Stimulated activated CD8-positive, alpha-beta memory T cell treated with anti-CD3 and anti-CD28 coated beads, Interleukin-15, amount 100 ng/mL, for 24 hours (primary cell): ENCODE data around the gene CDK3.
"Not testable (repeated sequence)": the region's sequence is repeated elsewhere in the genome, so short reads cannot be mapped to it uniquely, and the experiment has no call there.

Experiments
- DNase-seq: peaks from one replicate; pipeline ENCODE4 v3.0.0-alpha.2; 2020; ENCODE audit warnings: low read depth

Gene CDK3

DNA sequence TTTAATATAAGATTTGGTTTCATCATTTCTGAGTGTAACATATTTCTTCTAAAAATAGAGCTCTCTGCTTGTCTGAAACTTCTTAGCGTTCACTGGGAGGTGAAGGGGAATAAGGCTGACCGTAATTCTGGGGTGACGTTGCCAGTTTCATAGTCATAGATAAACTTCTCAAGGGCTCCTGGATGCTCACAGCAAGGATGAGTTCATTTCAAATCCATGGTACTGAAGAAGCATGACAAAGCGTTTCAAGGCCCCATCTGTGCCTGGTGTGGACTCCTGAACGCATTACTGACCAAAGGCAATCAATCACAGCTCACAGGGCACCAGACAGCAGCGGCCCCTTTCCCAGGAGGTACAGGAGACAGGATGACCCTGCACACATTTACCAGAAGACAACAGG is 38.5 kb downstream of the CDK3 start:
- DNase-seq: no peak

DNA sequence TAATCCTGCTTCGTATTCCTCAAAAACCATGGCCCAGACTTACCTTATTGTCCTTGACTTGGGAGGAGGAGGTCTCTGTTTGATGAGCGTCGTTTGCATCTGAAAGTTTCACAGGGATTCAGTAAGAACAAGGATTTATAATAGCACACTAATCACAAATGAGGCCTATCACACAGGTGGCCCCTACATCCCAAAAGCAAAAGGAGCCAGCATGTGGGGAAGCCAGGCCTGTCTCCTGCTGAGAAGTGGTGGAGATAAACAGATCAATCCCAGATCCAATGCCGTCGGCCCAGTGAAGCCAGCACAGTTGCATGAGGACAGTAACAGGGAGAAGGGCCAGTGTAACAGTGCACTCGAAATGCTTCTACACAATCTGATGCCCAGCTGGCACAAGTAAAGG is 39.7 kb downstream of the CDK3 start:
- no peak for DNase-seq

DNA sequence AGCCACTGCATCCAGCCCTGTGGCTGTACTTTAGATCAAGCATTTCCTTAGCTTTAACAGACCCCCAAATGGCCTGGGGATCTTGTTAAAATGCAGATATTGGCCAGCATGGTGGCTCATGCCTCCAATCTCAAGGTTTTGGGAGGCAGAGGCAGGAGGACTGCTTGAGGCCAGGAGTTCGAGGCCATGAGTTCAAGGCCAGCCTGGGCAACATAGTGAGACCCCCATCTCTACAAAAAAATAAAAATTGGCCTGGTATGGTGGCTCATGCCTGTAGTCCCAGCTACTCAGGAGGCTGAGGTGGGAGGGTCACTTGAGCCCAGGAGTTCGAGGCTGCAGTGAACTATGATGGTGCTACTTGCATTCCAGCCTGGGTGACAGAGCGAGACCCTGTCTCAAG is 42.2 kb downstream of the CDK3 start:
- not testable (repeated sequence) for DNase-seq

DNA sequence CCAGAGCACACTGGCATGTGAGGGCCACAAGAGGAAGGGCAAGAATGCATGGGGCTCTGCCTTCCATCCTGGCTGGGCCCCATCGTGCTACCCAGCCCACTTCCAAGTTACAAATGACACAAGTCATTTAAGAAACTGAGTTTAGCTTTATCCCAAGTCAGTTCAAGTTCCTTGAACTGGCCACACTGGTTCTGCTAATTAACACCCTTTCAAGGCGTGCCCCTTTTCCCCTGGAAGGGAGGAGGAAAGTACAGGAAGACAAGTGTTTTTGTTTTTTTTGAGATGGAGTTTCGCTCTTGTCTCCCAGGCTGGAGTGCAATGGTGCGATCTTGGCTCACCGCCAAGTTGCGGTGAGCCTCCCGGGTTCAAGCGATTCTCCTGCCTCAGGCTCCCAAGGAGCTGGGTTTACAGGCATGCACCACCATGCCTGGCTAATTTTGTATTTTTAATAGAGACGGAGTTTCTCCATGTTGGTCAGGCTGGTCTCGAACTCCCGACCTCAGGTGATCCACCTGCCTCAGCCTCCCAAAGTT is 43.9 kb downstream of the CDK3 start:
- DNase-seq: not testable (repeated sequence)

DNA sequence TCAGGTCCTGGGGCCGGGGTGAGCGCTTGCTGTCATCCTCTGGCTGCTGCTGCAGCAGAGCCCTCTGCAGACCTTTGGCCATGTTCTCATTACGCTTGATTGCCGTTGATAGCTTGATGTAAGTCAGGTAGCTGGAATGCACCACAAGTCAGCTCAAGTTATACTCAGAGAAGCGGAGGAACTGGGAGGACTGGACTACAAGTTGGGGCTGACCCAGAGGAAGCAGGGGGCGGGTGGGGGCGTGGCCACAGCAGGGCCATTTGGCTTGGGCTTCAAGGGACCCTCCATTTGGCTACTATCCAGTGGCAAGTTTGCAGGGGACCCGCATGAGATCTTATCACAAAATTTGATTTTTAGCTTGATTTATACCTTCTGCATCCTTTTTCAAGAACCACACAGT is 45.4 kb downstream of the CDK3 start:
- no peak for DNase-seq

DNA sequence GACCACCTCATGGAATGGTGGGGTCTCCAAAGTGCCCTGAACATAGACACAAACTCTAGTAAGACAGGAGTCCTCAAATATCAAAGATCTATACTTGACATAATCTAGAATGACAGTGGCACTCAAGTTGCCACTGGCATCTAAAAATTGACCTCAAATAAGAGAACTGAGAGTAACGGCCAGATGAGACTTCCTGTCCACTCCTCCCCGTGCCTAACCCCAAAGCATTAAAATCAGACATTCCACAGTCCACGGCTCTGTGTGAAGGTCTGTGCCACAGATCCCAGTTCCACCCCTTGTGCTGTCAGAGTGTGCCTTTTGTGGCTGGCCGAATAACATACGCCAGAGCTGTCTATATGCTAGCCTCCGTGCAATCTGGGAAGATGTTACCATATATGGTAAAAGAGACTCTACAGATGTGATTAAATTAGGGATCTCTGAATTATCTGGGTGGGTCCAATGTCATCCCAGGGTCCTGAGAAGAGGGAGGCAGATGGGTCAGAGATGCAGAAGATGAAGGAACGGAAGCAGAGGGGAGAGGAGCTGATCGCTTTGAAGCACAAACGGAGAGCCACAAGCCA is 47.5 kb downstream of the CDK3 start:
- DNase-seq: no peak

DNA sequence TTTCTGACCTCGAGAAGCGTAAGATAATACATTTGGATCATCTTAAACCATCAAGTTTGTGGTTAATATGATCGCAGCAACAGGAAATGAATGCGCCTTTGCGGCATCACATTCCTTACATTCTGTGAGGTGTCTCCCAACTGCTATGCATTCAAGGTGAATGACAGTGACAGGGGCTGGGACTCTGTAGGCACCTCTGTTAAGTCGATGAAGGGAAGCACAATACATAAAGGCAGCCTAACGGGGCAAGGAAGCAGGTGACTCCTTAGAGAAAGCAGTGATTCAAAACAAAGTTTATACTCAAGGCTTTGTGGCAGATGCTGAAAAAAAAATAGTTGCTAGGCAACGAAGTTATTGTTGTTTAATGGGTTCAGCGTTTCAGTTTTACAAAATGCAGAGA is 48.1 kb downstream of the CDK3 start:
- DNase-seq: no peak

DNA sequence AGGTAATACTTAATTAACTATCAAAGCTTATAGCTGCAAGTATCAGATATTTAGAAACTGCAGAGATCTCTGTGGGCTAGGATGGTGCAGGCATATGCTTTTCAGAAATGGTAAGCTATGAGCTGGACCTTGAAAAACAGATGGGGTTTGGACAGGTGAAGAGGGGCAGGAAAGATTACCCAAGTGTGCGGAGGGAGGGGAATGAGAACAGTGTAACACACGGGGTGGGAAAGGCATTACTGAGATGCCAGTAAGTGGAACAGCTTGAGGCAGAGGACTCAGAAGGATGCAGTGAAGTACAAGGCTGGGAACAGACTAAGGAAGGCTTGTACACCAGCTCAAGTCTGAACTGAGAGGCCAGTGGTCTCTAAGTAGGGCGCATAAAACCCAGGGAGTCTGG is 48.6 kb downstream of the CDK3 start:
- no peak for DNase-seq

DNA sequence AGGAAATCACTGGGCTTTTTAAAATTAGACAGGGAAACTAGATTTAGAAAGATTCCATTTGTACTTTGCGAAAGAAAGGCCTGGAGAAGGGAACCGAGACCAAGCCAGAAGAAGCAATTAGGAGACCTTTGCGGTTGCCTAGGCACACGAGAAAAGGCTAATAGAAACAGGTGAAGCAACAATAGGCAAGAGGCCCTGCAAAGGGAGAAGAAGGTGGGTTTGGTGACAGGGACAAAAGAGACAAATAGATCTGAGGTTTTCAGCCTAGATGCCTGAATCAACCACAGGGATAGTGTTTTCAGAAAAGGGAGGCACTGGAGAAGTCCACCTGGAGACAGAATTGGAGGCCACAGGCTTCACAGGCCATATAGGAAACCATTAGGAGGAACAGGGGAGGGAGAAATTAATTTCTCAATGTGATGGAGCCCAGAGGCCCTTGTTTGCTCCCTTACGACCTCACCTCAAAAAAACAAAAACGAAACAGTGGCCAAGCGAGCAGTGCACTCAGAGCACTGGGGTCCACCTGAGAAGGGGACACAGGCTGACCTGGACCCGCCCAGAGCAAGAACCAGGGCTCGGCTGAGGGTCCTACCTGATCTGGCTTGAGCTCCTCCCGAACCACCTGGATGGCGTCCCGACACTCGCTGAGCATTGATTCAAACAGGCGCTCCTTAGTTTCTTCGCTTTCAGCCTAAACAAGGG is 49.3 kb downstream of the CDK3 start:
- DNase-seq: no peak

DNA sequence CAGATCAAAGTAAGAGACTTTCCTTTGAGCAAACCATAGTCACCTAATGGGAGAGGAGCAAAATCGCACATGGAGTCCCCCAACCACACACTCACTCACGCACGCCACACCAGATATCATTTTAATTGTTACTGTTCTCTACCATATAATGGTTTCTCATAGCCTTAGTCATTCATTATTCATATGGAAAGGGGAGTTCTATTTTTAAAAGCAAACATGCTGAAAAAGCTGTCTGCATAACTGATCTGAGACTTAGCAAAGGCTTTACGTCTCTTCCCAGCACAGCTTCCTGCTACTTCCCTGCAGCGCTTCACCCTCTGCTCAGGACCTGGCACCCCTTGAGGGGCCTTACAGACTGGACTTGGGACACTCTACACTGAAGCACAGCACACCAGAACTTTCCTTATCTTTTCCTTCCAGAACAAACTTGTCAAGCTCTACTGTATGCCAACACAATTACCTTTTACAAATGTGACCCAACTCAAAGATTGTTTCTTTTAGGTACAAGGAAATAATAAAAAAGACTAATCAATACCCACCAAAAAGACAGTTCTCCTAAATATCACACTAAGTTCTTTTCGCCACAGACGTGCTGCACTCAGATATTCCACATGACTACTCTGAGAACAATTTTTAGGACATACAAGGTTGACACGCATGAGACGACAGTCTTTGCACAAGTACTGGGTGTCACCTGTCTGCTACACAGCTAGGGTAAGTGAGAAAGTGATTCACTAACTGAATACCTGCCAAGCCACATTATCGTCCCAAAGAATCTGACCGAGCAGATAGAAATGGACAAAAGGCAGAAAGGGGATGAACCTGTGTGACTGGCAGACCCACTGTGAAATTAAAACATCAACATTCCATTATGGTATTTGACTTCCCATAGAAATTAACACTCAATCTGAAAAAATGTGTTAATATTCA is 50.1 kb downstream of the CDK3 start:
- DNase-seq: no peak

DNA sequence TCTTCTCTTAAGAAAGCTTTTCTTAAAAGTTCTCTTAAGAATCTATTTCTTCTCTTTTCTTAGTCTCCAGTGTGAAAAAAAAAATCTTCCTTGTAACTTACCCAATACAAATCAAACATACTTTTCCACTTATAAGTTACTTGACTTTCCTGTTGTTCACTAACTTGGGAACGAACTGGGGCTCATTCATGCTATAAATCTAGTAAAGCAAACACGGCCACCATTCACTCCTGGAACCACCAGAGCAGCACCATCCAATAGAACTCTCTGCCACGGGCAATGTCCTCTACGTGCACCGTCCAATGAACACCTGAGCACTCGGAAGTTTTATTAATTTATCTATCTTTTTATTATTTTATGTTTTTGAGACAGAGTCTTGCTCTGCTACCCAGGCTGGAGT is 50.9 kb downstream of the CDK3 start:
- no peak for DNase-seq

DNA sequence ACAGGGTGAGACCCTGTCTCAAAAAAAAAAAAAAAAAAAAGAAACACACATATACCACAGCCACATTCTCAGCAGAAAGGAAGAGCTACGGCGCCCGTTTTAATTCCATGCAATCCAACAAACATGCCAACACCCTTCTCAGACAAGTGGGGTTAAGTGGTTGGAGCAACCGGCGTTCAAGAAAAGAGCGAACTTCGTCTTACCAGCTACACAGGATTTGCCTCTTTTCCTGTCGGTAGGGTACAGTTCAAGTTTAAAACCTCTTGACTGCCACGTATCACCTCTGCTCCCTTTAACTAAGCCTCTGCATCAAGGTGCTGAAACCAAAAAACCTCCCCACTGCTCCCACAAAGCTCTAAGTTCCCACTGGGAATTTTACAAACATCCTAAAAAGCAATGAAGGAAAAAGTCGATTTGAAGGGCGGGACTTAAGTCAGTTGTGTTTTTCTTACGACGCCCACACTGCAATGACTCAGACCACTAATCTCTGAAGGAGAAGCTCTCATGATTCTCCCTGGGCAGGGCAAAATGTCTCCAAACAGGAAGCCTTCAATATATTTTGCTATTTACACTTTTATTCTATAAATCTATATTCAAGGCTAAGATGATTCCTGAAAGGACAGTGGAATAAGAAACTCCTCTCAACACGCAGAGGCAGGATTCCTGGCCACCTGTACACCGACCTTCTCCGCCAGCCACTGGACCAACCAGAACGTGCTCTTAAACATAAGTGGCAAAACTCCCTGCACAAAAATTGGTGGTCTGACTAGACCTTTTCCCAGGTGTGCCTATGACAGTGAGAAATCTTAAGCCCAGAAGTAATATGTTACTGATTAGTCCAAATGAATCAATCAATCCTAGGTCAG is 52.8 kb downstream of the CDK3 start:
- DNase-seq: no peak

DNA sequence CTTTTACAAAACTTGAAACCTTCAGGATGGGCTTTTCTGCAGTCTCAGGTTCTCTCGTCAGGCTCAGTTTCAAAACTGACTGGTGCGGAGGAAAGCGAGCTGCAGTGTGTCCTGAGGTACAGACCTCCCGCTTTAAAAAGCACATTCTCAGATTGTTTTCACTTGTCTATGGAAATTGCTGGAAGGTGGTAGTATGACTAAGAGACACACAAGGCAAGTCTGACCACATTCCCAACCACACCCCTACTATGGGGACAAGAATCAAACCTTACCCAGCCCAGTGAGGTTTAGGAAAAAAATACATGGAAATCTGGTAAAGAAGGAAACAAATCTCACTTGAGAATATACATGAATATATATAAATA is 53.4 kb downstream of the CDK3 start:
- no peak for DNase-seq
